HG02884 (cell line): ENCODE measurements around the gene GRIK4.
"Not testable (repeated sequence)": the region's sequence is repeated elsewhere in the genome, so short reads cannot be mapped to it uniquely, and the experiment has no call there.

Experiments used
- ATAC-seq: cut with Tn5 transposase; IDR thresholded peaks from one replicate; pipeline ENCODE4 v1.9.1; 2021; ENCODE audit warnings: mild to moderate bottlenecking, moderate library complexity; ENCODE audit not compliant: unreplicated experiment

The GRIK4 gene

DNA sequence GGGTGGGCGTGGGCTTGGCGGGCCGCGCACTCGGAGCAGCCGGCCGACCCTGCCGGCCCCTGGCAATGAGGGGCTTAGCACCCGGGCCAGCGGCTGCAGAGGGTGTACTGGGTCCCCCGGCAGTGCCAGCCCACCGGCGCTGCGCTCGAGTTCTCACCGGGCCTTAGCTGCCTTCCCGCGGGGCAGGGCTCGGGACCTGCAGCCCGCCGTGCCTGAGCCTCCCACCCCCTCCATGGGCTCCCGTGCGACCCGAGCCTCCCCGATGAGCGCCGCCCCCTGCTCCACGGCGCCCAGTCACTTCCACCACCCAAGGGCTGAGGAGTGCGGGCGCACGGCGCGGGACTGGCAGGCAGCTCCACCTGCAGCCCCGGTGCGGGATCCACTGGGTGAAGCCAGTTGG, 510.2 kb downstream of the GRIK4 start:
- not testable (repeated sequence) for ATAC-seq

GRCh38 chr11:121023848-121024751, 512.6 kb downstream of the GRIK4 start, which contains the start of gene TBCEL:
TBCEL (plus strand) TSS chr11:121024102; CDS start chr11:121045691, 21,589 bp downstream.
- ATAC-seq: peak; percentile 91

- ATAC-seq: no peak
These were observed 513.4 kb downstream of the GRIK4 start for GRCh38 chr11:121024989-121025388.

DNA sequence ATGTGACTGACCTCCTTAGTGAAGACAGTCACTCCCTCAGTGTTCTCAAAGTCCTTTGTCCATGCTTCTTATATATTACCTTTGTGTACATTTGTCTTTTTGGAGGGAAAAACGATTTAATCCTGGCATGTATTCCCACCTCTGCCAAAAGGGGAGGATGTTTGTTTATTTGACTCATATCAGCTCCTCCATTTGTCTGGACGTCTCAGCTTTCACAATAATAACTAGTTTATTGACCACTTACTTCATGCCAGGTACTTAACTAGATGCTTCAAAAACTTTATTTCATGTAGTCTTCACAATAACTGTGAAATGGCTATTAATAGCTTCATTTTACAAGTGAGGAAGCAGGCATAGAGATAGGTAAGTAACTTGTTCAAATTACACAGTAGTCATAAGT, 517.6 kb downstream of the GRIK4 start:
- ATAC-seq: no peak

- no peak for ATAC-seq
These were observed 518.4 kb downstream of the GRIK4 start for GRCh38 chr11:121029813-121030445.

DNA sequence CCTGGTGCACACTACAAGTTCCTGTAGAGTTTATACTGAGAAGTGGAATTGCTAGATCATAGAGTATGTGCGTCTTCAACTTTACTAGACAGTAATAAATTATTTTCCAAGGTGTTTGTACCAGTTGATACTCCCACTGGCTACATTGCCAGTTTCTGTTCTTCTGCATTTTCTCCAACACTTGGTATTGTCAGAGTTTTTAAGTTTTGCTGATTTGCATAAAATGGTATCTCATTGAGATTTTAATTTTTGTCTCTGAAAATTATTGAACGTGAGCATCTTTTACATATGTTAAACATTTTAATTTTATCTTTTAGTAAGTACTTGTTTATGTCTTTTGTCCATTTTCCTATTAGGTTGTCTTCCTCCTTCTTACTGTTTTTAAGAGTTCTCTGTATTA, 519.6 kb downstream of the GRIK4 start:
- ATAC-seq: no peak

DNA sequence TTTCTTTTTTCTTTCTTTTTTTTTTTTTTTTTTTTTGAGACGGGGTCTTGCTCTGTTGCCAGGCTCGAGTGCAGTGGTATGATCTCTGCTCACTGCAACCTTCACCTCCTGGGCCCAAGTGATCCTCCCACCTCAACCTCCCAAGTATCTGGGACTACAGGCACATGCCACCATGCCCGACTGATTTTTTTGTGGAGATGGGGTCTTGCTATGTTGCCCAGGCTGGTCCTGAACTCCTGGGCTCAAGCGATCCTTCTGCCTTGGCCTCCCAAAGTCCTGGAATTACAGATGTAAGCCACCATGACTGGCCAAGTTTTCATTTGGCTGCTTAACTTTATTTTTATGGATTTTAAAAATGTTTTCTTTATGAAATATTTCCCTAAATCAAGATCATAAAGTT, 520.1 kb downstream of the GRIK4 start:
- not testable (repeated sequence) for ATAC-seq

- ATAC-seq: no peak
These were observed 521.0 kb downstream of the GRIK4 start for GRCh38 chr11:121032546-121032945.

GRCh38 chr11:121033635-121034034, 522.1 kb downstream of the GRIK4 start:
- ATAC-seq: no peak

DNA sequence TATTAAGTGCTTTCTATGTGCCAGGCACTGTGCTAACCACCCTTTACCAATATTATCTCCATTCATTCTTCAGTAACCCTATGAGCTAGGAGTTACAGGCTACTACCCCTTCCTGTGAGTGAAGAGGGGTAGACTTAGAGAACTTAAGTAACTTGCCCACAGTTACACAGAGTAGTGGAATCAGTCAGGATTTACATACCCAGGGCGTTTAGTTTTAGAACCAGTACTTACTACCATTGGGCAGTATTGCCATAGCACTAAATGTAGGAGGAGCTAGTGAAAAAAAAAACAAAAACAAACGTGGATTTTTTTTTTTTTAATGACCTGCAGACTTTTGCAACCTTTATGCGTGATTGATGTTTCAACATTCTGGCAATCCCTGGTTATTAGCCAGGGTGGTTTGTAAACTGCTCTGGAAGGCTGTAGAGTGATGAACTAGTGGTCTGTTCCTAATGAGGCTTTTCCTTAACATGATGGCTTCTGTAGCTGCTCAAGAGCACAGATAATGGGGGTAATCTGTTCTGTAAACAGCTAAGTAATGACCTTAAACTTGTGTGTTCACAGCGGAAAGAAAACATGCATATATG, 523.7 kb downstream of the GRIK4 start:
- ATAC-seq: no peak

GRCh38 chr11:121035780-121036179, 524.2 kb downstream of the GRIK4 start:
- peak; percentile 55 for ATAC-seq

DNA sequence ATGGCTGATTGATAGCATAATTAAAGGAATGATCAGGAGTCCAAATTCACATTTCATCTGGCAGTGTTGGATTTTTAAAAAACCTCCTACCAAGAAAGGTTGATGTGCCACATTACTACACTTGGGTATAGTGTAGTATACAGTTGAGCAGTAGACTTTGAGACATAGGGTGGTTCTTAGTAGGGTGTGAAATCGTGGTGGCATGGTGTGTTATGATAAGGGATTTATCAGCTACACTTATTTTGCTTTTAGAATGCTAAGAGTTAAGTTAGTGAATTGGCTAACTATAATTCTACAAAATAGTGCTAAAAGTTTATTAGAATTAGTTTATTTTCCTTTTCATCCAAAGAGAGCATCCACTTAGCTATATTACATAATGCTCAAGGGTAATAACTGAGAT, 525.5 kb downstream of the GRIK4 start:
- ATAC-seq: no peak
